Esophagus squamous epithelium (tissue), 5 donors: ENCODE measurements around the gene JARID2. TPM values are rescaled to one million over a fixed set of nuclear protein-coding genes. Genes with fewer than 3 reads are reported as not detected.

ENCODE experiments used
- DNase-seq: peaks from one replicate; lab custom pipeline; 2025; lab: John Stamatoyannopoulos, UW
- H3K27ac ChIP-seq, 4 donors: fragments of 200-600 bp; sonication (generic); one replicate each; pipeline ENCODE4 v1.5.1; 2016 to 2019; ENCODE audit warnings: mild to moderate bottlenecking in 1 of 4
- H3K27me3 ChIP-seq, 4 donors: fragments of 200-600 bp; sonication (generic); 1 replicate in 3 of 4; 2 replicates in 1 of 4; pipeline versions ENCODE4 v1.5.1 to v1.6.0; 2017 to 2021; ENCODE audit warnings: antibody characterized with exemption in 1 of 4
- H3K36me3 ChIP-seq, 3 donors: fragments of 200-600 bp; sonication (generic); one replicate each; pipeline ENCODE4 v1.5.1; 2016 to 2019
- H3K4me1 ChIP-seq, 3 donors: fragments of 200-600 bp; sonication (generic); one replicate each; pipeline ENCODE4 v1.5.1; 2017 to 2019
- H3K4me3 ChIP-seq, 4 donors: fragments of 200-600 bp; sonication (generic); 1 replicate in 3 of 4; 2 replicates in 1 of 4; pipeline ENCODE4 v1.5.1; 2016 to 2019; ENCODE audit warnings: mild to moderate bottlenecking in 2 of 4, moderate library complexity in 1 of 4
- H3K9me3 ChIP-seq, 3 donors: fragments of 200-600 bp; sonication (generic); one replicate each; pipeline ENCODE4 v1.5.1; 2016 to 2019
- POLR2A ChIP-seq, 4 donors: fragments of 450-650 bp; IDR thresholded peaks; one replicate each; pipeline ENCODE4 v1.6.1; 2017; ENCODE audit warnings: antibody characterized with exemption in 4 of 4, mild to moderate bottlenecking in 4 of 4, moderate library complexity in 3 of 4
- WGBS, 2 donors: methylation state at CpG; one replicate each; pipeline ENCODE4 v1.1.5; 2018; 5-methylcytosine and 5-hydroxymethylcytosine counted together
- intact Hi-C: fragments of 100-400 bp; cut with DNase I; formaldehyde crosslinking; loops from one replicate; pipeline ENCODE4 v1.15.0; 2022
- total RNA-seq, 4 donors: library from RNA; depleted of rRNA; stranded (reverse); fragments of >200 nt; gene quantifications; one replicate each; pipeline ENCODE4 v1.1.0, GENCODE V29; 2016
- TF ChIP-seq, protein P1 (sequence below), 6 experiments: fragments of 450-650 bp in 4 of 6; fragments of 200-600 bp in 2 of 6; sonication (generic) in 2 of 6; IDR thresholded peaks; one replicate each; pipeline ENCODE4 v1.5.1; 2016 to 2019; ENCODE audit warnings: antibody characterized with exemption in 6 of 6, mild to moderate bottlenecking in 4 of 6, moderate library complexity in 4 of 6
- donor health status: DM: yes; HTN: yes; CAD: no.

JARID2 gene
- total RNA-seq, 4 donors from 2014 or later = 13.3 to 19.6 (median 16.3) TPM

DNA sequence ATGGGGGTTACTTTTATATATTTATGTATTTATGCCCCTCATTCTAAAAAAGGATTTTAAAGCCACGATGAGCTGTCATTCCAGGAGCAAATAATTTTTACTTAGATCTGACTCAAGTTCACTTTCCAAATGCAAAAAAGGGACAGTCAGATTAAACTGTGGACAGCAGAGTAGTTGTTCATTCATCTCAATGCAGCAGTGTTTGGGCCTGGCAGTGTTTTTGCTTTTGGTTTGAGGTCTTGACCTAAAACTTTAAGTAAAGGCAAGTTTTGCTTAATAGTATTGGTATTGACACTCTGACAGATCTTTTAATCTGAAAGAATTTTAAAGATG, 13.9 kb downstream of the JARID2 start:
- Histone ChIP-seq H3K9me3 (no peaks in the 10 kb centered on the region), H3K27ac (no peak overlapping the region), H3K36me3 (no peaks in the 10 kb centered on the region), H3K4me1 (peaks cover 12 to 86% (median 38%) of the 10 kb centered on the region in 3 donors), H3K27me3 (no peaks in the 10 kb centered on the region), H3K4me3 (no peak overlapping the region)
- DNase-seq = no peak
- intact Hi-C loops = loop anchor here (10.0 kb wide), 1 partner anchor 175 kb away; no protein-coding TSS in a partner anchor
- TF ChIP-seq POLR2A (IDR thresholded peaks at IDR 0.05) = no peak
- TF ChIP-seq, protein P1, sequence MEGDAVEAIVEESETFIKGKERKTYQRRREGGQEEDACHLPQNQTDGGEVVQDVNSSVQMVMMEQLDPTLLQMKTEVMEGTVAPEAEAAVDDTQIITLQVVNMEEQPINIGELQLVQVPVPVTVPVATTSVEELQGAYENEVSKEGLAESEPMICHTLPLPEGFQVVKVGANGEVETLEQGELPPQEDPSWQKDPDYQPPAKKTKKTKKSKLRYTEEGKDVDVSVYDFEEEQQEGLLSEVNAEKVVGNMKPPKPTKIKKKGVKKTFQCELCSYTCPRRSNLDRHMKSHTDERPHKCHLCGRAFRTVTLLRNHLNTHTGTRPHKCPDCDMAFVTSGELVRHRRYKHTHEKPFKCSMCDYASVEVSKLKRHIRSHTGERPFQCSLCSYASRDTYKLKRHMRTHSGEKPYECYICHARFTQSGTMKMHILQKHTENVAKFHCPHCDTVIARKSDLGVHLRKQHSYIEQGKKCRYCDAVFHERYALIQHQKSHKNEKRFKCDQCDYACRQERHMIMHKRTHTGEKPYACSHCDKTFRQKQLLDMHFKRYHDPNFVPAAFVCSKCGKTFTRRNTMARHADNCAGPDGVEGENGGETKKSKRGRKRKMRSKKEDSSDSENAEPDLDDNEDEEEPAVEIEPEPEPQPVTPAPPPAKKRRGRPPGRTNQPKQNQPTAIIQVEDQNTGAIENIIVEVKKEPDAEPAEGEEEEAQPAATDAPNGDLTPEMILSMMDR (IDR thresholded peaks at IDR 0.05) = no peak
- WGBS, 2 donors = 31 to 59% methylated on average over 1 of the region's 1 CpG

DNA sequence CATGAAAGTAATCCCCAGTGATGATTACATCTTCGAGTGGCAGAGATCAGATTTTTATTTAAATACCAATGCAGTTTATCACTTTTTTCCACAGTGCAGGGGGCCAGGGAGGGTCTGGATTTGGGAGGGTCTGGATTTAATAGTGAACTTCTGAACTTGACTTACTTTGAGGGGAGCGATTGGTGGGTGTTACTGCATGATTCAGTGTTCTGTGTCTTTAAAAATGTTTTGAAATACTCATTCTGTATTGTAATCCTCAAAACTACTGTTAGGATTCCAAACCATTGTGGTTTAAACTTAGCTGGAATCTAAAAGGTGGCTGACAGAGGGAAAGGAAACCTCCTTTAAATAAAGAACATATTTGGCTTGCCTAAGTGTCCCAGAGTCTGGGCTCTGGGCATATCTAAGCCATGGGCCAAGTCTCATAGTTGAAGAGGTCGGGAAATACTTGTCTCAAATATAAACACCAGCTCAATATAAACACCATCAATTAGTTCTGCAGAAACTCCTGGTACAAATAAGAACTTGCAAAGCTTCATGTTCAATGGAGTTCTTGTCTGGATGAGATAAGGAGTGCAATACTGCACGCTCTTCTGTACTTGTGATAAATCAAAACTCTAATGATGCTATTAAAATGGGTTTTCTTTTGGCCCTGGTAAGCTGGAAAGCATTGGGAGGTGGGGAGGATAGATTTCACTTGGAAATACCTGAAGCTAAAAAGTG, 14.4 kb downstream of the JARID2 start:
- no peak for DNase-seq
- no peaks in the 10 kb centered on the region for H3K9me3 ChIP-seq
- no peaks in the 10 kb centered on the region for H3K36me3 ChIP-seq
- 32 to 43% methylated on average over 4 of the region's 4 CpGs for WGBS, 2 donors
- intact Hi-C loops = no loop called here
- H3K4me3 ChIP-seq = no peak overlapping the region
- peaks cover 11 to 86% (median 42%) of the 10 kb centered on the region in 3 donors for H3K4me1 ChIP-seq
- TF ChIP-seq, protein P1 (IDR thresholded peaks at IDR 0.05) = no peak
- no peak for TF ChIP-seq POLR2A (IDR thresholded peaks at IDR 0.05)
- no peak overlapping the region for H3K27ac ChIP-seq
- no peaks in the 10 kb centered on the region for H3K27me3 ChIP-seq

DNA sequence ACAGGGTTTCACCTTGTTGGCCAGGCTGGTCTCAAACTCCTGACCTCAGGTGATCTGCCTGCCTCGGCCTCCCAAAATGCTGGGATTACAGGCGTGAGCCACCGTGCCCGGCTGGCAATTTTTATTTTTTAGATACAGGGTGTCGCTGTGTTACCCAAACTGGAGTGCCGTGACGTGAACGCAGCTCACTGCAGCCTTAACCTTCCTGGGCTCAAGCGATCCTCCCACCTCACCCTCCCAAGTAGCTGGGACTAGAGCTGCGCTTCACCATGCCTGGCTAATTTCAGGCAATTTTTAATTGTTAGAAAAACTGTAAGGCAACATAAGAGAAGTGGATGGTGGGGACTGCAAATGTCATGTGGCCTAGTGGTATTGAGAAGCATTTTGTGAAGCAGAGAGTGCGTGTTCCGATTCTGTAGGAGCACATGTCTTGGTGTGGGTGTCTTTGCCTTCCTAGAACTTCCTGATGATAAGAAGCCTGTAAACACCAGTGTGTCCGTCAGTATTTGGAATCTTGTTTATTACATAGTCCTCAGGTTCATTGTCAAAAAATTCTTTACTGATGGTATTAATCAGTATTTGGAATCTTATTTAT, 18.0 kb downstream of the JARID2 start:
- Histone ChIP-seq H3K36me3 (no peaks in the 10 kb centered on the region), H3K4me3 (no peak overlapping the region), H3K9me3 (no peaks in the 10 kb centered on the region), H3K27me3 (no peaks in the 10 kb centered on the region), H3K27ac (no peak overlapping the region), H3K4me1 (peaks cover 6 to 90% (median 54%) of the 10 kb centered on the region in 3 donors)
- TF ChIP-seq, protein P1 (IDR thresholded peaks at IDR 0.05) = no peak
- no peak for TF ChIP-seq POLR2A (IDR thresholded peaks at IDR 0.05)
- 90 to 96% methylated on average over 4 to 13 of the region's 13 CpGs for WGBS, 2 donors
- intact Hi-C loops = no loop called here
- no peak for DNase-seq

DNA sequence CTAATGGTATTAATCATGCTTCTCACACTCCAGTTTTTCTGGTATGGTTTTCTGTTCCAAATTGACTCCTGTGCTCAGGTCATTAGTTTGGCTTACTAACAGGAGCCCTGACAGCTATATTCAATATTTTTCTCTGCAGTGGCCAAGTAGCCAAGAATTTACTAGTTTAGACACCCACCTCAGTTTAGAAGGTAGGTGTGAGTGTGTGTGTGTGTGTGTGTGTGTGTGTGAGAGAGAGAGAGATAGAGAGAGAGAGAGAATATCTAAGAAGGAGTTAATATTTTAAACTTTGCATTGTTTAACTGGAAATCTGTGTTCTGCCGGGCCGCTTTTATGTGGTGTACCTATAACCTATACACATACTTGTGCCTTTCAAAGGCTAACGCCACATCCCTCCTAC, 18.5 kb downstream of the JARID2 start:
- intact Hi-C loops = no loop called here
- H3K4me1 ChIP-seq = peaks cover 6 to 90% (median 53%) of the 10 kb centered on the region in 3 donors
- H3K27ac ChIP-seq = no peak overlapping the region
- H3K4me3 ChIP-seq = no peak overlapping the region
- H3K9me3 ChIP-seq = no peaks in the 10 kb centered on the region
- TF ChIP-seq, protein P1 (IDR thresholded peaks at IDR 0.05) = no peak
- no peak for TF ChIP-seq POLR2A (IDR thresholded peaks at IDR 0.05)
- WGBS, 2 donors = 84% methylated on average over 3 of the region's 3 CpGs
- no peak for DNase-seq
- H3K36me3 ChIP-seq = no peaks in the 10 kb centered on the region
- H3K27me3 ChIP-seq = no peaks in the 10 kb centered on the region
